ENCODE data around the gene PLEKHD1.

PLEKHD1 gene

DNA sequence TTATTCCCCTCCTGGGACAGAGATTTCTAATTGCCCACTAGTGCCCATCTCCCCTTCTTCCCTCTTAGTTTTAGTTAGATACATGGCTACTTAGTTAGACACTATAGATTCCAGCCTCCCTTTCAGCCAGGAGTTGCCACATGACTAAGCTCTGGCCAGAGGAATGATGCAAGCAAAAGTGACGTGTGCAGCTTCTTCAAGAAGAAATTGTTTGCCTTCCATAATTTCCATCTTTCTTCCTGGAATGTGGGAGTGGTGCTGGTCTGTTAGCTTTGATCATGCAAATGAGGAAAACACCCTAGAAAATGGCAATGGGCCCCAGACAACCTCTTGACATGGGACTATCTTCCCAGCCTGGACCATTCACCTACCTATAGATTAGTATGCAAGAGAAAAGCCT lies 68.7 kb downstream of the PLEKHD1 start:
- DNase-seq: no peak

DNA sequence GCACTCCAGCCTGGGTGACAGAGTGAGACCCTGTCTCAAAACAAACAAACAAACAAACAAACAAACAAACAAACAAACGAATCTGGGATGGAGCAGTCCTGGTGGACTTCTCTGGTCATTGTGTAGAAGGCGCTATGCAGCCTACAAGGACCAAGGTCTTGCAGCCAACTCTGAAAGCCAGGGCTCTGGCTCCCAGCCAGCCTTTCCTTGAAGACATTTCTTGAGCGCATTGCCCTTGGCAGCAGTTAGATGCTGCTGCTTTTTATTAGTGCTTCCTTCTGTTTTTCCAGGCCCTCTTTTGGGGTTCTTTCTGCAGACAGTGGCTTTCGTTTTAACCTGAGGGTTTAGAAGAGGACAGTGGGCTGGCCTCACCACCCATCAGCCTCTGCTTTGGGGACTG lies 70.0 kb downstream of the PLEKHD1 start:
- no peak for DNase-seq

DNA sequence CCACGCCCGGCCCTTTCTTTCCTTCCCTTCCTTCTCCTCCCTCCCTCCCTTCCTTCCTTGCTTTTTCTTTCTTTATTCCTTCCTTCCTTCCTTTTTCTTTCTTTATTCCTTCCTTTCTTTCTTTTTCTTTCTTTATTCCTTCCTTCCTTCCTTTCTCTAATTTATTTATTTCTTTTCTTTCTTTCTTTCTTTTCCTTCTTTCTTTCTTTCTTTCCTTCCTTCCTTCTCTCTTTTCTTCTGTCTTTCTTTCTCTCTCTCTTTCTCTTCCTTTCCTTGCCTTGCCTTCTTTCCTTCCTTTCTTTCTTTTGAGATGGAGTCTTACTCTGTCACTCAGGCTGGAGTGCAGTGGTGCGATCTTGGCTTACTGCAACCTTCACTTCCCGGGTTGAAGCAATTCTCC lies 74.2 kb downstream of the PLEKHD1 start:
- no peak for DNase-seq

DNA sequence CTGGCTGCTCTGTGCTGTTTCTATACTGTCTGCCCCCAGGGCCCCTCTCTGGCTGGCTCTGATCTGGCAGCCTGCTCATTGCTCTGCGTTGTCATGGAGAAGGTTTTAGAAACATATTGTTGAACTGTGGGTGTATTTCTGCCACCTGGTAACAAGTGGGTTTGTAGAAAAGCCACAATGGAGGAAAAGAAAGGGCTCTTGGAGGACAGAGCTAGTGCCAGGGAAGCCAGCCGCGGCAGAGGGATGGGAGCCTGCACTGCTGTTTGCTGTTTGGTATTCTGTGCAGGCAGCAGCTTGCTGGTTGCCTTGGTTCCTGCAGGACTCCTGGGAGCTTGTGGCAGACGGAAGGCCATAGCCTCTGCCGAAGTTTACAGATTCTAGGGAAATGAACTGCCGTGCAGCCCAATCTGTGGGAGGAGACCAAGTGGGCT lies 75.1 kb downstream of the PLEKHD1 start:
- no peak for DNase-seq

DNA sequence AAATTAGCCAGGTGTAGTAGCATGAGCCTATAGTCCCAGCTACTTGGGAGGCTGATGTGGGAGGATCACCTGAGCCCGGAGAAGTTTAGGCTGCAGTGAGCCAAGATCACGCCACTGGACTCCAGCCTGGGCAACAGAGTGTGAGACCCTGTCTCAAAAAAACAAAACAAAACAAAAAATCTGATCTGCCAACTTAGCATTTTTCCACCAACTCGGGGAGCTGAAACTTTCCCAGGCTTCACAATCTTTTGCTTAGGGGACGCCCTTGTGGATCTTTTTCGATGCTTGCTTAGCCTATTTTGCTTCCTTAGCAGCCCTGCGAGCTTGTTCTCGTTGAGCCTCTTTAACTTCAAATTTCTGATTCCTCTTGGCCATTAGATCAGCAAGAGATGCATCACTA lies 76.3 kb downstream of the PLEKHD1 start:
- no peak for DNase-seq

DNA sequence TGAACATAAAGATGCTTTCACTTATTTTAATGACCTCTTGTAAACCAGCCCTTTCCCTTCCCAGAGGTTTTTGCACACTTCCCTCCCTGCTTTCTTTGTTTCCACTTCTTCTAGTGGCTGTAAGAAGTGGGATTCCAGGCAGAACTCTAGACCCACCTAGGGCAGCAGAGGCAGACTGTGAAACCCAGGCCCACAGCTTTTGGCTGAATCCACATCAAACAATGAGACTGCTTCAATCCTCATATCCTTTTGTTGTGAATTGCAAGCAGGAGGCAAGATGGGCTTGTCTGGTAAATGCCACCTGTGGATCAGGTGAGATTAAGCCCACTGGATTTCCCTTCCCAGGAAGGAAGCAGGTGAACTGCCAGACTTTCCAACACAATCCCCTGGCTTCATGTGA lies 77.4 kb downstream of the PLEKHD1 start:
- DNase-seq: no peak

DNA sequence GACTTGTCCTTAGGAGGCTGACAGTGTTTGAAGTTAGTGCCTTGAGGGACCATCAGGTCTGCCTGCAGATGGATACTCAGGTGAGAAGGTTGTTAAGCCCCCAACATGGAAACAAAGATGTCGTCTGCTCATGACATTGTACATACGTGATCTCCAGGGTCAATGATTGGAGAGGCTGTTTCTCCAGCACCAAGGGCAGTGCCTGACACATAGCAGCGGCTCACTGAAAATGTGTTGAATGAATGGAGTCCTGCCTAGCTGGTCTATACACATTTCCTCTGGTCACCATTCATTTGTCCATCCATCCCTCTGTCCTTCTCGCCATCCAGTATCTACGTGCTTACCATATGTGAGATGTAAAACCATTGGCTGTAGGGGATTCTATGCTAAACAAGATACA lies 83.0 kb downstream of the PLEKHD1 start:
- DNase-seq: no peak

DNA sequence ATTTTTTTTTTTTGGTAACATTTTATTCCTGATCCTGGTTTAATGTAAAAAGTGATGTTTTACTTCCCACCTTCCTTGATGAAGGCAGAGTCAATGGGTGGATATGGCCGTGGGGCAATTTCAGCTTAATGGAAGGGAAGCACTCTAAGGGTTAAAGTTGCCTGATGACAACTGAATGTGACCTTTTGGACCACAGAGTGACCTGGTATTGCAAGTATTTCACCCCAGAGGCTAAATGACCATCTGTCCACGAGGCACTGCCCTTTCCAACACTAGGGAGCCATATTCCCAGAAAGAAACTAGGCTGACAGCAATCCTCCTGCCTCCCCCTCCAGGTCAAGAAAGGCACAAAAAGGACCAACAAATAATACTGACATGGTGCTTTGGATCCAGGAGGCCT lies 85.3 kb downstream of the PLEKHD1 start:
- no peak for DNase-seq

DNA sequence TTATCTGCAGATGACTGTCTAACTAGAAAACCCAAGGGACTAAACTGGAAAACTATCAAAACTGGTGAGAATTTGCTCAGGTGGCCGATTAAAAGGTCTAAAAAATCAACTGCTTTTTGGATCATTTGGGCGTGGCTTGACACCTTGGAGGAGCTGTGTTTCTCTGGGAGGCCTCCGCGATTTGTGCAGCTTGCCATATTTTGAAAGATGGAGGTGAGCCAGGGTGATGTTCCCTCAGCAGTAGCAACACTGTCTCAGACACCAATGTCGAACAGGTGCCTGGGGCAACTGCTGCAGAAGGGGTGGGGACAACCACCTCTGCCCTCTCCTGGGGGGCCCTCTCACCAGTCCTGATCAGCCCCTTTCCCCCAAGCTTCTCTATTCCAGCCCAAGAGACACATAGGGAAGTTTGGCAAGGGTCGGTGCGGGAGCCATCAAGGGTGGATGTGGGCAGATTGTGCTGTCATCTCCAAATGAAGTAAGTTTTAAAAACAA lies 86.4 kb downstream of the PLEKHD1 start:
- DNase-seq: no peak

DNA sequence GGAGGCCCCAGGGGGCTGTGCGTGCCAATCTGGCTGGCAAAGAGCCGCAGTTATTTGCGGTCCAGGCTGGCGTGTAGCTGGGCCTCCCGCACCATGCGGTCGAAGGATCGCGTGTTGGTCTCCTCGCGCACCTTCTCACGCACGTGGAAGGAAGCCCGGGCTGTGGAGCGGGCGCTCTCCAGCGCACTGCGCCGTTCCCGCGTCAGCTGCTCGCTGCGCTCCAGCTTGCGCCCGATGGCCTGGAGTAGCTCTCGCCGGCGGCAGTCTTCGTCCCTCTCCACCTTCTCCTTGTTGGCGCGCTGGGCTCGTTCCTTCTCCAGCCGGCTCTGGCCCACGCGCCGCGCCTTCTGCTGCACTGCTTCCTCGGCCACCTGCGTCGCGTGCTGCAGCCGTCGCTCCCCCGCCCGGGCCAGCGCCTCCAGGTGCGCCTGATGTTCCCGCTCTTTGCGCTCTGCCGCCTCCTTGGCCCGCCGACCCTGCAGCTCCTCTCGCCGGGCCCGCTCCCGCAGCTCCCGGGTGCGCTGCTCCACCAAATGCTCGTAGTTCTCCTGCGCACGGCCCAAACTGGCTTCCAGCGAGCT lies 87.0 kb downstream of the PLEKHD1 start:
- DNase-seq: no peak

DNA sequence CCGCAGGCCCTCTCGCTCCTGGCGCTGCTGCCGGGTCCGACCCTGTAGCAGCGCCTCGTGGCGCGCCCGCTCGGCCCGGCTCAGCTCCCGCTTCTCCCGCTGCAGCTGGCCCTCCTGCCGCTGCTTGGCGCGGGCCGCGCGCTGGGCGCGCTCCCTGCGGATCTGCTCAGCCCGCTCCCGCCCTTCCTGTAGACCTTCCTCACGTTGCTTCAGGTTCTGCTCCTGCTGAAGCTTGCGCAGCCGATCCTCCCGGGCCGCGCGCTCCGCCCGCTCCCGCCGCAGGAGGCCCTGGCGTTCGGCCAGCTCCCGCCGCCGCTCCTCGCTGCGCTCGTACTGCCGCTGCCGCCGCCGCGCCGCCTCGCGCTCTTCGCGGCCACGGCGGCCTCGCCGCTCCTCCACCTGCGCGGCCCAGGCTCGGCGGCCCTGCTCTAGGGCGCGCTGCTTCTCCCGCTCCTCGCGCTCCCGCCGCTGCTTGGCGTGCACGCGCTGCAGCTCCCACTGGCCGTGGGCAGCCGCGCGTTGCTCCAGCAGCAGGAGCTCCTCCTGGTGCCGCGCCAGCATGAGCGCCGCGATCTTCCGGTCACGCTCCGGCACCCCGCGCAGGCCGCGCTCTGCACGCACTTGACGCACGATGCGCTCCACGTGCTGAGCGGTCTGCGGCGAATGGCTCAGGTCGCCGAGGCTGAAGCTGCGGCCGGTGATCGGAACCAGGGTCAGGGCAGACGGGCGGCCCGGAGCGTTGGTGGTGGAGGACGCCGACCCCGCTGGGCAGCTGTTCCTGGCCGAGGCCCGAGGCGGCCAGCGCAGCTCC lies 87.7 kb downstream of the PLEKHD1 start:
- no peak for DNase-seq

DNA sequence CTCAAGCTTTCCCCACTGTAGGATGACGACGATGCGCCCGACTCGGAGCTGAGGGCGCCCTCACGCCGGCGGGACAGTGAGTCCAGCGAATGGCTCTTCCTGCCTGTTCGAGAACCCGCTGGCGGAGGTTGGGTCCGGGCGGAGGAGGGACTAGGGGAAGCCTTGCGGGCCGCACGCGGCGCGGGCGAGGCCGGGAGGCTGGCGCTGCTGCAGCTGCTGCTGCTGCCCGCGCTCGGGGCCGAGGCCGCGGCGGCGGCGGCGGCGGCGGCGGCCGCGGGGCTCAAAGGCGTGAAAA lies 88.3 kb downstream of the PLEKHD1 start:
- no peak for DNase-seq

DNA sequence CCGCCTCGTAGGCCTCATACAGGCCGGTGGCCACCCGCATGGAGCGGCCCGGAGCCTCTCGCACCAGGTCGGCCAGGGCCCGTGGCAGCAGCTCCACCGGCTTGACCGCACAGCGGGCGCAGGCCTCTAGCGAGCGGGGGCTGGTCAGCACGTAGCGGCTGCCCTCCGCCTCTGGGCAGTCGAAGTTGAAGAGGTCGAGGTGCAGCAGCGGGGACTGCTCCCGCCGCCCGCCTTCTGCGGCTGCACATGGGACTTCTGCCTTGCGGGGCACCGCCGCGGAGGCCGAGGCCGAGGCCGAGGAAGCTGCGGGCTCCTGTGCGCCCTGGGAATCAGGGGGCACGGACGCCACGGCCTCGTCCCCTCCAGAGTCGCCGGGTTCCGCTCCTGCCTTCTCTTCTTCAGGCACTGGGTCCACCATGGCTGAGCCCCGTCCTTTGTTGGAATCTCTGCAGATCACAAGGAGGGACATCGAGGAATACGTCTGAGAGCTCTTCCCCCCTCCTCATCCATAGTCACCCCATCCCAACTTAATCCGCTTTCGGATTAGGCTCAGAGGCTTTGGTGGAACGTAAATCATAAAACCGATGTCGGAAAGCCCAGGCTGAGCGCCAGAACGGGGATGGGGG lies 88.8 kb downstream of the PLEKHD1 start:
- no peak for DNase-seq

DNA sequence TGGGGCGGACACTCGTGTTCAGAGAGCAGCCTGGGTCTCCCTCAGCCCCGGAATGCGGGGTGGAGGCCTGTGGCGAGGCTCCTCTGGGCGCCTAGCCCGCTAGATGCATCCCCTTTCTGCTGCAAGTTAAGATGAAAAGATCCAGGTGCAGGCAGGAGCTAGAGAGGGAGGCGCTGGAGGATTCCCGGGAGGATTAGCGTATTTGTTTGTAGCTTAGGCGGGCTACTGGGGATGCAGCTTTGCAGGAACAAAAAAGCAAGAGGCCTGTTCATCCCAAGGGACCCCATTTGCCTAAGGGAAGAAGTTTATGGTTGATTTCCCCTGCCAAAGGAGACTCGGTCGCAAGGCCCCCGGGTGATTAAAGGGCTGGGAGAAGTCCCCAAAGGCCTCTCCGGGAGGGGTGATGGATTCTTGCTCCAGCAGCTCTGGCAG lies 89.3 kb downstream of the PLEKHD1 start:
- DNase-seq: no peak

DNA sequence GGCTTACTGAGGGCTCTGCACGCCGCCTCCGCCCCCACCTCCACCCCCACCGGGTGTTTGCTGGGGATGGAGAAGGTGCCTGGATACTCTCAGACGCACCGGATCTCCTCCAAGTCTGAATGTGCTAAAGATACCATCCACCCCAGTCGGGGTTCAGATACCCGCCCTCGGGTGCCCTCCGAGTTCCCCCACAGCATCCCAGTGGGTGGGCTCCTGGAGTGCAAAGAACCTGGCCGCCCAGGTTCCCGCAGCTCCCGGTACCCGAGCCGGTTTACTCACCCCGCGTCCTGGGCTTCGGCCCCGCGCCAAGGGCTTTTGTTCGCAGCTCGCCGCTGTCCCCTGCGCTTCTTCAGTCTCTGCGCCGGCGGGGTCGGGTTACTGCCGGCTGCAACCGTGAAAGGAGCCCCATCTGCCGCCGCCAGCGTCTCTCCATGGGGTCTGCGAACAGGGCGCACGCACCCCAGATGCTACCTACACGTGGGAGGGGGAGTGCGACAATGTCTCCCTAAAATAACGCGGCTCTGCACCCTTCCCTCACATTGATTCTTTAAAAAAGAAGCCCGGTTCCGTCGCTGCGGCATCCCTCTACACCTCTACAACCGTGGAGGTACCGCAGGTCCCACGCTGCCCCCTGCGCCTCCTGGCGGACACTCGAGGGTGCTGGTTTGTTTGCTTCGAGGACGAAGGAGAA lies 89.9 kb downstream of the PLEKHD1 start, which contains the start of gene CCDC177:
TSS of gene CCDC177 (minus strand) at position 609 of the 691 bp plus-strand sequence. CDS start 1,249 bp downstream, outside the sequence.
- DNase-seq: no peak

DNA sequence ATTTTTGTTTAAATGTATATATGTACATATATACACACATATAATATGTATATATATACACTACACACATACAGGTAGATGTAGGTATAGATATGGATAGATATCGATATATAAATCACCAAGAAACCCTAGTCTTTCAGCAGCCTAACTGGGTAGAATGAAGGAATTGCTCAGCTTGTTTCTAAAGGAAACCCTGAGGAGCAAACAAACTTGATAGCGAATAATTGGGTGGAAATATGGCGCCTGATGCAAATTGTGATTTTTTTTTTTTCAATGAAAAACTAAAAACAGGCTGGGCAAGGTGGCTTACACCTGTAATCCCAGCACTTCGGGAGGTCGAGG lies 90.4 kb downstream of the PLEKHD1 start:
- no peak for DNase-seq

DNA sequence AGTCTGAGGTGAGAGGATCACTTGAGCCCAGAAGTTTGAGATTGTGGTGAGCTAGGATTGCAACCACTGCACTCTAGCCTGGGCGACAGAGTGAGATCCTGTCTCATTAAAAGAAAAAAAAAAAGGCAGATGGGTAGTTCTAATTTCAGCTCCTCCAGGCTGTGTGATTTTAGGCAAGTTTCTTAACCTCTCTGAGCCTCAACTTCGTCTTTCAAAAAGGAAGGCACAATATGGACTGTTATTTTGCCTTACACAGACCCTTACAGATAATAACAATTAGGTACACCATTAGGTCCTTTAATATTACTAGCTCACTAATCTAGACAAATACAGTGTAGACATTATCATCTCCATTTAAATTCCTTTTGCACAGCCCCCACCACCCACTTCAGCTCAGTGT lies 94.9 kb downstream of the PLEKHD1 start:
- no peak for DNase-seq

DNA sequence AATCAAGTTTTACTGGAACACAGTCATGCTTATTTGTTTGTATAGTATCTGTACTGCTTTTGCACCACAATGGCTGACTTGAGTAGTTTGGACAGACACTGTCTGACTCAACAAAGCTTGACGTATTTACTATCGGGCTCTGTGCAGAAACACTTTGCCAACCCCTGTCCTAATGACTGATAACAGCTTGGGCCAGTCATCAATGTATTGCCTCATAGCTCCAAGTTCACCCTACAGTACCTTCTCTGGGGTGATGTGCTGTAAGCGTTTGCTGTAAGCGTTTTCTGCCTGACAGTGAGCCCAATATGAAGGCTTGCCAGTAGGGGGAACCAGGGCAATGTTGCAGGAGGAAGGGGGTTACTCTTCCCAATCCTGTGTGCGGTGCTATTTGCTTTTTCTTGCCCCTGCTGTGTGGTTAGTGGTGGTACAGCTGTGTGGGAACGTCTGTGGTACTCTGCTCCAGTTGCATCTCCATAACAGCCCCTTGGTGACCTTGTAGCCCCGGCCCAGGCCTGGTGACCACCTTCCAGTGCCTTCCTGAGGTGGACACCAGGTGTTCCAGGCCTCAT lies 95.6 kb downstream of the PLEKHD1 start:
- DNase-seq: peak; percentile 59
